K562 (cell line): ENCODE measurements around the gene CEP170. TPM values are rescaled to one million over a fixed set of nuclear protein-coding genes. Genes with fewer than 3 reads are reported as not detected.

Experiments used
- ATAC-seq: fragments of 200-7000 bp; cut with Tn5 transposase; 3 replicates; pipeline ENCODE4 v1.9.1; 2020; ENCODE audit warnings: moderate library complexity
- BruUV-seq: library from RNA; stranded (reverse); fragments of 400-500 nt; replicated peaks from 2 replicates; lab custom pipeline; 2021; lab: Mats Ljungman, UMichigan
- CTCF ChIA-PET: fragments of 300-600 bp; formaldehyde crosslinking; extraction: SDS; loops from one replicate; lab custom pipeline; 2021; ENCODE audit warnings: low intra/inter-chr PET ratio; lab: Yijun Ruan, JAX
- POLR2A ChIA-PET: fragments of 300-600, 350-650 bp; sonication (Branson Sonifier 250); formaldehyde crosslinking; extraction: SDS; loops from one replicate; lab custom pipeline; 2021; ENCODE audit warnings: antibody characterized with exemption, inconsistent platforms; lab: Yijun Ruan, JAX
- DNase-seq, 4 experiments: peaks; one replicate each; pipeline versions ENCODE4 v3.0.0 to v3.0.0-alpha.2; 2011 to 2018; ENCODE audit warnings: low spot score in 3 of 4, mixed read lengths in 3 of 4; ENCODE audit errors: extremely low read depth in 1 of 4
- FAIRE-seq: peaks from 2 replicates; lab custom pipeline; 2011; peaks lifted over from hg19 to GRCh38; lab: Jason Lieb, UNC
- H2AFZ ChIP-seq: 2 replicates; pipeline ENCODE4 v1.6.0; 2011; ENCODE audit warnings: low read depth, low read length, control low read depth, inconsistent platforms
- H3K27ac ChIP-seq: fragments of 200-600 bp; 3 replicates; pipeline ENCODE4 v1.8.0; 2011; ENCODE audit warnings: low read depth, mild to moderate bottlenecking, control low read depth, inconsistent platforms, low read length, moderate library complexity, mixed read lengths; ENCODE audit errors: extremely low read depth
- H3K27me3 ChIP-seq, 2 experiments: fragments of 300-600 bp in 1 of 2; 2 replicates in 1 of 2; 3 replicates in 1 of 2; pipeline versions ENCODE4 v1.6.0 to v1.8.0; 2011; ENCODE audit warnings: inconsistent platforms in 2 of 2, low read length in 2 of 2, mild to moderate bottlenecking in 1 of 2, mixed read lengths in 1 of 2, moderate library complexity in 1 of 2; ENCODE audit not compliant: control insufficient read depth in 2 of 2, insufficient read depth in 2 of 2
- H3K36me3 ChIP-seq: fragments of 300-600 bp; 3 replicates; pipeline ENCODE4 v1.8.0; 2011; ENCODE audit warnings: mild to moderate bottlenecking, low read length, inconsistent platforms; ENCODE audit not compliant: control insufficient read depth, insufficient read depth
- H3K4me1 ChIP-seq, 2 experiments: fragments of 200-600 bp in 1 of 2; replicated peaks in 1 of 2; 2 replicates in 1 of 2; 3 replicates in 1 of 2; pipeline versions ENCODE4 v1.5.1 to v1.8.0; 2011; ENCODE audit warnings: inconsistent platforms in 2 of 2, low read length in 2 of 2, mild to moderate bottlenecking in 1 of 2, mixed read lengths in 1 of 2, moderate library complexity in 1 of 2; ENCODE audit not compliant: control insufficient read depth in 2 of 2, insufficient read depth in 2 of 2
- H3K4me2 ChIP-seq: 2 replicates; pipeline ENCODE4 v1.6.1; 2011; ENCODE audit warnings: low read length, control low read depth, inconsistent platforms, mixed read lengths; ENCODE audit not compliant: insufficient read depth
- H3K4me3 ChIP-seq: fragments of 200-600 bp; sonication (generic), shearing (Covaris generic); 2 replicates; pipeline ENCODE4 v1.5.1; 2016; ENCODE audit warnings: control low read depth, inconsistent platforms
- H3K79me2 ChIP-seq: fragments of 200-600 bp; 3 replicates; pipeline ENCODE4 v1.8.0; 2011; ENCODE audit warnings: low read length, inconsistent platforms; ENCODE audit not compliant: control insufficient read depth, insufficient read depth
- H3K9ac ChIP-seq, 2 experiments: 2 replicates each; pipeline versions ENCODE4 v1.6.0 to v1.6.1; 2011; ENCODE audit warnings: low read depth in 2 of 2, low read length in 2 of 2, control low read depth in 1 of 2, inconsistent platforms in 1 of 2, mild to moderate bottlenecking in 1 of 2, mixed read lengths in 1 of 2; ENCODE audit not compliant: insufficient read depth in 1 of 2
- H3K9me1 ChIP-seq: one replicate; pipeline ENCODE4 v1.6.0; 2011; ENCODE audit warnings: inconsistent platforms, mild to moderate bottlenecking, low read length, moderate library complexity; ENCODE audit not compliant: control insufficient read depth, insufficient read depth
- H3K9me3 ChIP-seq: replicated peaks from 2 replicates; pipeline ENCODE4 v1.5.1; 2011; ENCODE audit warnings: low read depth, low read length, inconsistent platforms; ENCODE audit not compliant: control insufficient read depth, insufficient read depth
- H4K20me1 ChIP-seq: replicated peaks from 2 replicates; pipeline ENCODE4 v1.6.1; 2011; ENCODE audit warnings: low read length, inconsistent platforms, mixed read lengths; ENCODE audit not compliant: control insufficient read depth, insufficient read depth
- BMI1 ChIP-seq: fragments of 150-350 bp; IDR thresholded peaks from 2 replicates; pipeline ENCODE4 v1.6.1; 2014; ENCODE audit warnings: low read length
- FOXJ2 ChIP-seq: fragments of 200-800 bp; sonication (Bioruptor generic); IDR thresholded peaks from 2 replicates; pipeline ENCODE4 v1.6.1; 2016; ENCODE audit warnings: missing genetic modification characterization, missing compliant biosample characterization
- KAT8 ChIP-seq: fragments of 450-650 bp; IDR thresholded peaks from 2 replicates; pipeline ENCODE4 v1.6.1; 2016; ENCODE audit warnings: low read depth, mild to moderate bottlenecking
- MTA2 ChIP-seq: fragments of 450-650 bp; IDR thresholded peaks from 2 replicates; pipeline ENCODE4 v1.6.1; 2016; ENCODE audit warnings: low read depth
- SIN3B ChIP-seq: fragments of 450-650 bp; IDR thresholded peaks from 2 replicates; pipeline ENCODE4 v1.6.1; 2017; ENCODE audit warnings: low read depth, mild to moderate bottlenecking, moderate library complexity
- ZNF134 ChIP-seq: fragments of 250-450 bp; sonication (Bioruptor Pico); conservative IDR thresholded peaks from 2 replicates; pipeline ENCODE4 v1.4.0; 2020
- ZNF212 ChIP-seq: fragments of 450-650 bp; formaldehyde crosslinking; IDR thresholded peaks from 2 replicates; pipeline ENCODE4 v1.4.0; 2020; ENCODE audit warnings: mild to moderate bottlenecking
- ZNF23 ChIP-seq: fragments of 250-450 bp; sonication (Bioruptor Pico); IDR thresholded peaks from 2 replicates; pipeline ENCODE4 v1.4.0; 2020; ENCODE audit warnings: mild to moderate bottlenecking
- ZNF644 ChIP-seq: fragments of 200-800 bp; sonication (Bioruptor generic); IDR thresholded peaks from 2 replicates; pipeline ENCODE4 v1.6.1; 2016; ENCODE audit warnings: low read depth, missing genetic modification characterization, missing compliant biosample characterization
- WGBS: fragments of 100-300 bp; shearing (Covaris generic); methylation state at CpG from one replicate; pipeline ENCODE4 v1.1.6; 2016; ENCODE audit warnings: low coverage, mixed read lengths; ENCODE audit not compliant: insufficient coverage; ENCODE audit errors: missing lambda C conversion rate; 5-methylcytosine and 5-hydroxymethylcytosine counted together
- in situ Hi-C: fragments of 300-500 bp; cut with MboI; formaldehyde crosslinking; loops from 4 replicates; pipeline ENCODE4 v1.15.0; 2018; ENCODE audit warnings: inconsistent platforms, mixed read lengths
- intact Hi-C: fragments of 100-400 bp; cut with micrococcal nuclease; formaldehyde crosslinking; loops from 2 replicates; pipeline ENCODE4 v1.14.2; 2022
- polyA plus RNA-seq, 8 experiments: library from polyadenylated mRNA; depleted of rRNA in 4 of 8; stranded (reverse) in 5 of 8; unstranded in 3 of 8; fragments of >200 nt; fragmentation: Nextera tagmentation in 2 of 8; fragmentation: Illumina TruSeq in 1 of 8; extraction: Ambion mirVana in 2 of 8; extraction: Trizol in 1 of 8; gene quantifications; 2 replicates each; pipeline versions ENCODE4 v1.2.1 to v1.2.3, GENCODE V29; 2011 to 2014; ENCODE audit warnings: inconsistent platforms in 1 of 8, missing spikeins in 1 of 8
- total RNA-seq, 7 experiments: library from RNA; depleted of rRNA in 6 of 7; stranded (reverse); fragments of >200 nt in 6 of 7; fragmentation: Illumina TruSeq in 2 of 7; extraction: Trizol in 2 of 7; gene quantifications; 2 replicates each; pipeline versions ENCODE4 v1.2.1 to v1.2.3, GENCODE V29; 2011 to 2021; ENCODE audit warnings: low replicate concordance in 1 of 7
- TF ChIP-seq, protein P1 (sequence below): sonication (generic); formaldehyde crosslinking; IDR thresholded peaks from 2 replicates; pipeline ENCODE4 v1.8.0; 2022; ENCODE audit warnings: missing genetic modification reagents, mild to moderate bottlenecking, borderline replicate concordance
- TF ChIP-seq, protein P2 (sequence below): fragments of 250-450 bp; sonication (Bioruptor Pico); IDR thresholded peaks from 2 replicates; pipeline ENCODE4 v1.8.0; 2022; ENCODE audit warnings: inconsistent platforms, mild to moderate bottlenecking, moderate library complexity, borderline replicate concordance
- TF ChIP-seq, protein P3 (sequence below): fragments of 450-650 bp; formaldehyde crosslinking; IDR thresholded peaks from 2 replicates; pipeline ENCODE4 v1.4.0; 2020; ENCODE audit warnings: mild to moderate bottlenecking, moderate library complexity

The CEP170 gene
- total and polyA plus RNA-seq, 9 of the 15 experiments (the other 6 are each of a cell fraction or from before 2014, with no cell fraction given): 22.6 to 110 (median 68.5) TPM

DNA sequence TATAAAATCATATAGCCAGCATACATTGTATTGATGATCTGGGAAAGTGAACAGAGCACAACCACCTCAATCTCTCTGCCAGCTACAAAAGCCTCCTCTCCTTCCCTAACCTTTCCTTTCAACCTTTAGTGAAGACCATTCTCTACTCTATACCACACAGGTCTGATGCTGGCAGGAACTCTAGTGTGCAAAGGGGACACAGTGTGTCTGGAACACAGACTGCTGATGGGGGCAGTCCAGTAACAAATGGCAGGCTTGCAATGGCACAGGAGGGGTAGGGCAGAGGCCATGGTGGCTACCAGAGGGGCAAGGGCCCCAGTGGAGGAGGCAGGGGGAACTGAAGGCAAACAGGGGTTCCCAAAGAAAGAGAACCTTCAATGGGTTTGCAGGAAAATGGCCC lies 37.0 kb downstream of the CEP170 start:
- no peak overlapping the region for H3K9ac ChIP-seq
- no peak overlapping the region for H2AFZ ChIP-seq
- no peak overlapping the region for H3K4me3 ChIP-seq
- no peaks in the 10 kb centered on the region; a peak in 1 of 5 replicates for H3K4me1 ChIP-seq
- FAIRE-seq (no peak), DNase-seq (no peak), ATAC-seq (no peak; the same call in 1 of the 3 replicates)
- intact Hi-C loops (no loop called here), in situ Hi-C loops (no loop called here)
- peaks cover 43% of the 10 kb centered on the region for H3K79me2 ChIP-seq
- no peaks in the 10 kb centered on the region; the same call in 1 of the 2 replicates for H3K9me3 ChIP-seq
- peaks cover 60% of the 10 kb centered on the region for H3K36me3 ChIP-seq
- ChIA-PET CTCF (no interaction called here), POLR2A (no interaction called here)
- no TSS peak for BruUV-seq
- no peaks in the 10 kb centered on the region for H3K9me1 ChIP-seq
- no peaks in the 10 kb centered on the region for H4K20me1 ChIP-seq
- no peak overlapping the region for H3K27ac ChIP-seq
- TF ChIP-seq KAT8: no peak
- TF ChIP-seq, protein P1, sequence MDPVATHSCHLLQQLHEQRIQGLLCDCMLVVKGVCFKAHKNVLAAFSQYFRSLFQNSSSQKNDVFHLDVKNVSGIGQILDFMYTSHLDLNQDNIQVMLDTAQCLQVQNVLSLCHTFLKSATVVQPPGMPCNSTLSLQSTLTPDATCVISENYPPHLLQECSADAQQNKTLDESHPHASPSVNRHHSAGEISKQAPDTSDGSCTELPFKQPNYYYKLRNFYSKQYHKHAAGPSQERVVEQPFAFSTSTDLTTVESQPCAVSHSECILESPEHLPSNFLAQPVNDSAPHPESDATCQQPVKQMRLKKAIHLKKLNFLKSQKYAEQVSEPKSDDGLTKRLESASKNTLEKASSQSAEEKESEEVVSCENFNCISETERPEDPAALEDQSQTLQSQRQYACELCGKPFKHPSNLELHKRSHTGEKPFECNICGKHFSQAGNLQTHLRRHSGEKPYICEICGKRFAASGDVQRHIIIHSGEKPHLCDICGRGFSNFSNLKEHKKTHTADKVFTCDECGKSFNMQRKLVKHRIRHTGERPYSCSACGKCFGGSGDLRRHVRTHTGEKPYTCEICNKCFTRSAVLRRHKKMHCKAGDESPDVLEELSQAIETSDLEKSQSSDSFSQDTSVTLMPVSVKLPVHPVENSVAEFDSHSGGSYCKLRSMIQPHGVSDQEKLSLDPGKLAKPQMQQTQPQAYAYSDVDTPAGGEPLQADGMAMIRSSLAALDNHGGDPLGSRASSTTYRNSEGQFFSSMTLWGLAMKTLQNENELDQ (CRISPR knock-in tag): no peak
- no peak for TF ChIP-seq BMI1
- H3K27me3 ChIP-seq: no peaks in the 10 kb centered on the region
- H3K4me2 ChIP-seq: no peak overlapping the region

DNA sequence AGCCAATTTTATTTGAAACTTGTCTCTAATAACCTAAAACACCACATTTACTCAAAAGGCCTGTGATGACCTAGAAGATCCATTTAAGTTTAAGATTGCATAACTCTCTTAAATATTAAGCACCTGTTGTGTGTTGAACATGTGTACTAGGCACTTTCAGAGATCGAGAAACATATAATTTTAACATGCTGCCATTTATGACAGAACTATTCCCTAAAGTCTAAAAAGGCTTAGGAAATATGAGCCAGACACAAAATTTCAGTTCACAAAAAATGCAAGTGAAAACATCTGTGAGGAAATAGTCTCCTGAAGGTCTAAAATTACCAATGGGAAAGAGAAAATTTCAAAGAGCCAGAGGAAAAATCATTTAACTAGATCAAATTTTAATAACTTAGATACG lies 37.7 kb downstream of the CEP170 start:
- Histone ChIP-seq H3K27ac (no peak overlapping the region), H3K36me3 (peaks cover 60% of the 10 kb centered on the region), H3K4me2 (no peak overlapping the region), H2AFZ (no peak overlapping the region), H3K4me3 (no peak overlapping the region), H3K9me1 (no peaks in the 10 kb centered on the region), H3K4me1 (no peaks in the 10 kb centered on the region; a peak in 1 of 5 replicates), H3K79me2 (peaks cover 39% of the 10 kb centered on the region), H3K9ac (no peak overlapping the region), H3K9me3 (no peaks in the 10 kb centered on the region; the same call in 1 of the 2 replicates), H4K20me1 (no peaks in the 10 kb centered on the region), H3K27me3 (no peaks in the 10 kb centered on the region)
- CTCF ChIA-PET: no interaction called here
- ATAC-seq (no peak), DNase-seq (no peak), FAIRE-seq (no peak)
- no TSS peak for BruUV-seq
- in situ Hi-C loops (no loop called here), intact Hi-C loops (no loop called here)
- WGBS: 100% methylated on average over 2 of the region's 2 CpGs
- POLR2A ChIA-PET: interaction anchor here (0.6 kb wide), 1 partner anchor 16 kb away, joined by 3 read pairs; no protein-coding TSS in a partner anchor
- no peak for TF ChIP-seq ZNF212 (CRISPR knock-in tag)
- TF ChIP-seq, protein P2, sequence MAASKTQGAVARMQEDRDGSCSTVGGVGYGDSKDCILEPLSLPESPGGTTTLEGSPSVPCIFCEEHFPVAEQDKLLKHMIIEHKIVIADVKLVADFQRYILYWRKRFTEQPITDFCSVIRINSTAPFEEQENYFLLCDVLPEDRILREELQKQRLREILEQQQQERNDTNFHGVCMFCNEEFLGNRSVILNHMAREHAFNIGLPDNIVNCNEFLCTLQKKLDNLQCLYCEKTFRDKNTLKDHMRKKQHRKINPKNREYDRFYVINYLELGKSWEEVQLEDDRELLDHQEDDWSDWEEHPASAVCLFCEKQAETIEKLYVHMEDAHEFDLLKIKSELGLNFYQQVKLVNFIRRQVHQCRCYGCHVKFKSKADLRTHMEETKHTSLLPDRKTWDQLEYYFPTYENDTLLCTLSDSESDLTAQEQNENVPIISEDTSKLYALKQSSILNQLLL (CRISPR knock-in tag): no peak
- no peak for TF ChIP-seq ZNF134 (CRISPR knock-in tag)
- TF ChIP-seq SIN3B: no peak
- TF ChIP-seq, protein P3, sequence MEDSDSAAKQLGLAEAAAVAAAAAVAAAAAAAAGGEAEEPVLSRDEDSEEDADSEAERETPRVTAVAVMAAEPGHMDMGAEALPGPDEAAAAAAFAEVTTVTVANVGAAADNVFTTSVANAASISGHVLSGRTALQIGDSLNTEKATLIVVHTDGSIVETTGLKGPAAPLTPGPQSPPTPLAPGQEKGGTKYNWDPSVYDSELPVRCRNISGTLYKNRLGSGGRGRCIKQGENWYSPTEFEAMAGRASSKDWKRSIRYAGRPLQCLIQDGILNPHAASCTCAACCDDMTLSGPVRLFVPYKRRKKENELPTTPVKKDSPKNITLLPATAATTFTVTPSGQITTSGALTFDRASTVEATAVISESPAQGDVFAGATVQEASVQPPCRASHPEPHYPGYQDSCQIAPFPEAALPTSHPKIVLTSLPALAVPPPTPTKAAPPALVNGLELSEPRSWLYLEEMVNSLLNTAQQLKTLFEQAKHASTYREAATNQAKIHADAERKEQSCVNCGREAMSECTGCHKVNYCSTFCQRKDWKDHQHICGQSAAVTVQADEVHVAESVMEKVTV (CRISPR knock-in tag): no peak
- no peak for TF ChIP-seq MTA2
- TF ChIP-seq ZNF644 (tag): no peak
- no peak for TF ChIP-seq ZNF23 (CRISPR knock-in tag)
- TF ChIP-seq FOXJ2: no peak
